Esophagus squamous epithelium (tissue), 4 donors: Measurements from ENCODE around the gene SPPL2B.

ENCODE experiments used
- CTCF ChIP-seq, 6 experiments: fragments of 450-650 bp in 4 of 6; fragments of 200-600 bp in 2 of 6; sonication (generic) in 2 of 6; IDR thresholded peaks; one replicate each; pipeline ENCODE4 v1.5.1; 2016 to 2019; ENCODE audit warnings: antibody characterized with exemption in 6 of 6, mild to moderate bottlenecking in 4 of 6, moderate library complexity in 4 of 6
- POLR2A ChIP-seq, 4 donors: fragments of 450-650 bp; IDR thresholded peaks; one replicate each; pipeline ENCODE4 v1.6.1; 2017; ENCODE audit warnings: antibody characterized with exemption in 4 of 4, mild to moderate bottlenecking in 4 of 4, moderate library complexity in 3 of 4

- TF ChIP-seq CTCF (IDR thresholded peaks at IDR 0.05): no peak
- no peak for TF ChIP-seq POLR2A (IDR thresholded peaks at IDR 0.05)
Observed at GRCh38 chr19:2320939-2321338, 7.5 kb upstream of the SPPL2B start.
